OCI-LY1 (cell line): ENCODE measurements around the gene GLIS1.

Source experiments
- CTCF ChIP-seq: fragments of 200-600 bp; sonication (generic), shearing (Covaris generic); IDR thresholded peaks from 2 replicates; pipeline ENCODE4 v1.5.1; 2017; ENCODE audit warnings: mild to moderate bottlenecking, antibody characterized with exemption, low read length, moderate library complexity, mixed read lengths
- EZH2 ChIP-seq: fragments of 200-600 bp; sonication (generic), shearing (Covaris generic); IDR thresholded peaks from 2 replicates; pipeline ENCODE4 v1.8.0; 2017; ENCODE audit warnings: borderline replicate concordance, mixed run types, mild to moderate bottlenecking, antibody characterized with exemption, low read length, moderate library complexity, mixed read lengths

GRCh38 chr1:53653631-53654030 is 85.3 kb downstream of the GLIS1 start:
- no peak for TF ChIP-seq CTCF
- no peak for TF ChIP-seq EZH2
